Adipocyte (in vitro differentiated cells): ENCODE measurements around the gene KRT72.

Experiments used
- DNase-seq: peaks from one replicate; pipeline ENCODE4 v3.0.0-alpha.2; 2015; ENCODE audit warnings: low read depth
- H3K27me3 ChIP-seq: replicated peaks from 2 replicates; pipeline ENCODE4 v1.7.0; 2013; ENCODE audit warnings: mild to moderate bottlenecking, low read length, moderate library complexity; ENCODE audit not compliant: control insufficient read depth, insufficient read depth
- H3K36me3 ChIP-seq: 2 replicates; pipeline ENCODE4 v1.7.0; 2013; ENCODE audit warnings: low read length, mild to moderate bottlenecking, moderate library complexity; ENCODE audit not compliant: control insufficient read depth, insufficient read depth, severe bottlenecking
- H3K4me1 ChIP-seq: 2 replicates; pipeline ENCODE4 v1.7.0; 2013; ENCODE audit warnings: mild to moderate bottlenecking, low read length, moderate library complexity; ENCODE audit not compliant: control insufficient read depth, insufficient read depth
- H3K4me3 ChIP-seq: 2 replicates; pipeline ENCODE4 v1.7.0; 2013; ENCODE audit warnings: mild to moderate bottlenecking, low read length, moderate library complexity
- H3K9ac ChIP-seq: 2 replicates; pipeline ENCODE4 v1.7.0; 2013; ENCODE audit warnings: mild to moderate bottlenecking, low read length, moderate library complexity
- H3K9me3 ChIP-seq: 2 replicates; pipeline ENCODE4 v1.7.0; 2013; ENCODE audit warnings: mild to moderate bottlenecking, low read length, moderate library complexity; ENCODE audit not compliant: control insufficient read depth

The KRT72 gene

DNA sequence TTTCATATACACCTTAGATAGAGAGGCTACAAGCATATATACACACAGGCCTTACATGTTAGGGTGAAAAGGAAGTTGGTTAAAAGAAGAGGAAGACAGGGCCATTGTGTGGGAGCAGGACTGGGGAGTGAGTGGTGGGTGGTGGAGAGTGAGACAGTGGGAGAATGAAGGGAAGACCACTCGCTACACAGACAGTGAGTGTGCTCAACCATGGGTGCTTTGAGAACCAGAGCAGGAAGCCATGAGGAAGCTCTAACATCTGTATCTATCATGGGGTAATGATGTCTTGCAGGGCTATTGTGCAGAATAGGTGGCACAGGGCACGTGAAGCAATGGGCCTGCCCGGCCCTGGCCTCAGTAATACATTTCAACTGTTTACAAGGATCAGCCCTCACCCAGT lies 16.2 kb downstream of the KRT72 start:
- Histone ChIP-seq H3K27me3 (peaks cover 43% of the 10 kb centered on the region), H3K4me3 (no peak overlapping the region), H3K4me1 (no peaks in the 10 kb centered on the region), H3K9ac (no peak overlapping the region), H3K36me3 (no peaks in the 10 kb centered on the region), H3K9me3 (no peaks in the 10 kb centered on the region)
- no peak for DNase-seq

DNA sequence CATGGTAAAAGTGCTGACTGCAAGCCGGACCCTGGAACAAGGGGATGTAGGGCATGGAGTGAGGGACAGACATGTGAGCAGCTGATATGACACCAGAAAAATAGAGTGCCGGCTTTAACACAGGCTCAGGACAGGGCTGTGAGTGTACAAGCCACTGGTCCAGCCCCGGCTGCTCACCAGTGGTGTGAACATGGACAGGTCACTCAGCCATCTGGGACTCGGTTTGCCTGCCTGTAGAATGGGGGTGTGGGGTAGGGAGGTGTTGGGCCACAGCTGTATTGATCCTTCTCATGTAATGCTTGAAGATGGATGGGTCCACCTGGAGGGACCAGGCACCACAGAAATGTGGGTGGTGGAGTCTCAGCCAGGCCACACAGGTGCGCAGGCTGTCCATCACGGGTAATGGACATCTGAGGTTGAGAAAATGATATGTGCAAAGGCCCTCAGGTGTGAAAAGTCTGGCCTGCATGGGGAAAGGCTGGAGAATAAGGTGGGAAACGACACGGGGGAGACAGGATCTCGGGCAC lies 17.0 kb downstream of the KRT72 start:
- H3K27me3 ChIP-seq, result peaks cover 43% of the 10 kb centered on the region
- H3K9me3 ChIP-seq, result no peaks in the 10 kb centered on the region
- no peak overlapping the region for H3K4me3 ChIP-seq
- no peak overlapping the region for H3K9ac ChIP-seq
- DNase-seq, result no peak
- no peaks in the 10 kb centered on the region for H3K4me1 ChIP-seq
- H3K36me3 ChIP-seq, result no peaks in the 10 kb centered on the region

DNA sequence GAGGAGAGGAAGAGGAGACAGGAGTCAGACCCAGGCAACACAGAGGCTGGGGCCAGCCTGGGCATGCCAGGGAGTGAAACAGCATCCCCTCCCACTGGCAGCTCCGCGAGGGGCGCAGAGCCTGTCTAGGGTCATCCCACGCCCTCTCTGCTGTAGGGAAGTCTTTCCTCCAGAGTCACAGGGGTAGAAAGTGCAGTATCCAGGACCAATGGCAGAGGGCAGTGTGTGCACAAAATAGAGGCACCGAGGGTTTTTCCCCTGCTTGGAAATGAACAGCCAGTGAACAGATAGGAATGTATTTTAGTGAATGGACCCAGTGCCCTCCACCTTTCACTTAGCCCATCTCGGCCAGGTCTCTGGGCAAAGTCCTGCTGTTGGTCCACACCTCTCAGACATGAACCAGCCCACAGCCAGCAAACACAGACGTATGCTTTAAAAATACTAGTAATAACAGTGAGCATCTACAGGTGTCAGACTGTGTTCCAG lies 18.2 kb downstream of the KRT72 start:
- peak; percentile 80 for DNase-seq
- Histone ChIP-seq H3K9ac (no peak overlapping the region), H3K9me3 (no peaks in the 10 kb centered on the region), H3K4me3 (no peak overlapping the region), H3K4me1 (no peaks in the 10 kb centered on the region), H3K27me3 (peaks cover 38% of the 10 kb centered on the region), H3K36me3 (no peaks in the 10 kb centered on the region)

- Histone ChIP-seq H3K4me3 (no peak overlapping the region), H3K36me3 (no peaks in the 10 kb centered on the region), H3K9me3 (no peaks in the 10 kb centered on the region), H3K27me3 (peaks cover 36% of the 10 kb centered on the region), H3K9ac (no peak overlapping the region), H3K4me1 (no peaks in the 10 kb centered on the region)
- no peak for DNase-seq
Measured at GRCh38 chr12:52582486-52582885, 18.8 kb downstream of the KRT72 start.

DNA sequence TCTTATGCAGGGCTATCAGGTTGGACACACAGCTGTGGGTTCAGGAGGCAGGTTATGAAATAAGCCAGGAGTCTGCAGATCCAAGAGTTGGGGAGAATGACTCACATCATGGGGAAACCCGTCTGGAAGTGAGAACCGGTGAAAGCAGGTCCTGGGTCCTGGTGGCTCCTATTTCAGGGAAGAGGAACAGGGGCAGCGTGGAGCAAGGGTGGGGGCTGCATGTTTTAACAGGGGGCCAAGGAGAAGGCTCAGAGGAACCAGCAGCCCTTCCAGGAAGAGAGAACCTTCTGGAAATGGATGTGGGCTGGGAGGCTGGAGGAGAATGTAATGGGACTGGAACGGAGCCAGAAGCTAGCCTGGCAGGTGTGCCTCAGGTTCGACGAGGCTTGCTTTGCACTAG lies 19.8 kb downstream of the KRT72 start:
- Histone ChIP-seq H3K4me1 (no peaks in the 10 kb centered on the region), H3K4me3 (no peak overlapping the region), H3K36me3 (no peaks in the 10 kb centered on the region), H3K9me3 (no peaks in the 10 kb centered on the region), H3K9ac (no peak overlapping the region), H3K27me3 (peaks cover 30% of the 10 kb centered on the region)
- DNase-seq, result peak; percentile 15

DNA sequence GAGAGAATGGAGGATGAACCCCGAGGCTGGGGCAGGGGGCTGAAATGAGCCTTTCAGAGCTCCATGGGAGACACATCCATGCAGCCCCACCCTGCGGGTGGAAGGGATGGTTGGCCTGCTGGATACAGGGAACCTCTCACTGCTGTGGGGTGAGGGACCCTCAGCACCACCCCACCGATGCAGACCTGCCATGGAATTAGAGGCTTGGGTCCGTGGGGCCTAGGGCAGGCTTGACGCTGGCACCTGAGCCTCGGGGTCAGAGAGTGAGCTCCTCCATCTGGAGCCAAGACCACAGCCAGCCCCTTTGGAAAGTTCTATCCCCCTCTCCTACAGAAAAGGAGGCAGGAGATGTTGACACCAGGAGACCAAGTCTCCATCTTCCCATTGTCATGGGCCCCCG lies 20.2 kb downstream of the KRT72 start:
- no peak overlapping the region for H3K4me3 ChIP-seq
- no peak overlapping the region for H3K9ac ChIP-seq
- H3K36me3 ChIP-seq, result no peaks in the 10 kb centered on the region
- peaks cover 29% of the 10 kb centered on the region for H3K27me3 ChIP-seq
- no peaks in the 10 kb centered on the region for H3K4me1 ChIP-seq
- H3K9me3 ChIP-seq, result no peaks in the 10 kb centered on the region
- DNase-seq, result no peak

- no peak overlapping the region for H3K4me3 ChIP-seq
- peaks cover 34% of the 10 kb centered on the region for H3K27me3 ChIP-seq
- H3K9ac ChIP-seq, result no peak overlapping the region
- DNase-seq, result no peak
- H3K36me3 ChIP-seq, result no peaks in the 10 kb centered on the region
- no peaks in the 10 kb centered on the region for H3K4me1 ChIP-seq
- H3K9me3 ChIP-seq, result no peaks in the 10 kb centered on the region
Measured at GRCh38 chr12:52580496-52580895, 20.8 kb downstream of the KRT72 start.

DNA sequence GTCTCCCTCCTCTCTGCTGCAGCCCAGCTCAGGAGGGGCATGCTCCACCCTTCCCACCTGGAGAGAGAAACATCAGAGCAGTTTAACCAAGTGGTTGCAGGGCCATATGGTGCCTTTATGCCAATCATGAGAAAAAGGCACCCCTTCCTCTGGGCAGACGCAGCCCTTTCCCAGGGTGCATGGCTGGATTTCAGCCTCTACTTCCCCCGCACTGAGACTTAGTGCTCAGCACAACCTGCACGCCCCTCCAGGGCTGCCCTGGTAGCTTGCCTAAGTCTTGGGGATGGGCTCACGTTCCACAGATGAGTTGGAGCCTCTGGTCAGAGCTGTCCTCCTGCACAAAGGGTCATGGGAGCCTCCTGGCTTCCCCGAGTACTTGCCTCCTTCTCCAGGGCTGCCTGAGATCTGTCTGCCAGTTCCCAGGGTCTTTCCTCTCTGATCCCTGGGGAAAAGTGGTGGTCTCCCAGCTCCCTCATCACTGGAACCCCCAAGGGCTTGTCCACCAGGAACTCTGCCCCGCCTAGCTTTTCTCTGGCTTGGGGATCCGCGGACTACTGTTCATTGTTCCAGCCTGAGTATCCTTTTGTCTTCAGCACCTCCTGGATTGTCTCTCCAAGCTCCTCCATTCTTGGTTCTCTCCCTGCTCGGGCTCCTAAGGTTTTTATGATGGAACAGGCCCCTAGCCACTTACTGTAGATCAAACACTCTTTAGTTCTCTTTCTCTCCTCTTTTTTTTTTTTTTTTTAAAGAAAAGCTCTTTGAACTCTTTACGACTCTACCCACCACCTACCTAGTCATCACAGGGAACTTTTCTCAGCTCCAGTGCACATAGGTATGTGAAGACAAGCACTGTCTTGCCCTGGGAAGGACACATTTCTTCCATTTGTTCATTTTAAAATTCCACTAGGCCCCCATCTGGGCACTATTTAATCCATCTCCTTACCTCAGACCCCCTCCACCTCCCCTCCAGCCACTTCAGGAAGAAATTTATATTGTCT lies 21.5 kb downstream of the KRT72 start:
- no peaks in the 10 kb centered on the region for H3K9me3 ChIP-seq
- H3K4me3 ChIP-seq, result no peak overlapping the region
- H3K36me3 ChIP-seq, result no peaks in the 10 kb centered on the region
- no peak for DNase-seq
- H3K4me1 ChIP-seq, result no peaks in the 10 kb centered on the region
- peaks cover 39% of the 10 kb centered on the region for H3K27me3 ChIP-seq
- no peak overlapping the region for H3K9ac ChIP-seq

DNA sequence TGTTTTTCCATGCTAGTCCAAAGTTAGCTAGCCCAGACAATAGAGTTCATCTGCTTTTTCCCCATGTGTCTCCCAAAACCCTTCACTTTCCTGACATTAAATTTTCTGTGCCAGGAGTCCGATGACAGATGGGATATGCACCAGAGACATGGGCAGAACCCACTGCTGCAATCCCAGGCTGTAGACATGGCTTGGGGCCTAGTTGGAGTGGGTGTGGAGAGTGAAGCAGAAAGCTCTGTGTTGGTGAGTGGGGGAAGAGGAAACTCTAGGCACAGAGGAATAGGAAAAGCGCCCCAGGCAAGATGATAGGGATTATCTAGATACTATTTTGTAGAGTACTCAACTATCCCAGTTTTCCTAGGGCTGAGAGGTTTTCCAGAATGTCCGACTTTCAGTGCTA lies 22.8 kb downstream of the KRT72 start:
- no peak overlapping the region for H3K9ac ChIP-seq
- peaks cover 49% of the 10 kb centered on the region for H3K27me3 ChIP-seq
- no peak overlapping the region for H3K4me3 ChIP-seq
- no peaks in the 10 kb centered on the region for H3K9me3 ChIP-seq
- H3K36me3 ChIP-seq, result no peaks in the 10 kb centered on the region
- no peaks in the 10 kb centered on the region for H3K4me1 ChIP-seq
- no peak for DNase-seq

DNA sequence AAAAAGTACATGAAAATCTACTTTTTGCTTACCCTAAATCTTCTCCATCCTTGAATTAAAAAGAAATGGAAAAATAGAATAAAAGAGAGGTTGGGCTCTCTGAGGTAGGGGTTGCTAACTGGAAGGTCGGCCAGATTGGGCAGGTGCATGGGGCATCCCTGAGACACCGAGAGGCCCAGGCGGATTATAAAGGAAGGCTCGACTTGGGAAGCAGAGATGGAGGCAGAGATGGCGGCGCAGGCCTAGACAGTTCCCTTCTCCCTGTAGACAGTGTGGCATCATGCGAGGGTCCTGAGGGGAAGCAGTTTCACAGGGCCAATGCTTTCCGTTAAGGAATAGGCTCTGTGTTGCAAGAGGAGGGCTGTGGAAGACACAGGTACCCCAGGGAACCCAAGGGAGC lies 23.9 kb downstream of the KRT72 start:
- peaks cover 56% of the 10 kb centered on the region for H3K27me3 ChIP-seq
- no peak overlapping the region for H3K9ac ChIP-seq
- no peak overlapping the region for H3K4me3 ChIP-seq
- DNase-seq, result no peak
- H3K4me1 ChIP-seq, result no peaks in the 10 kb centered on the region
- no peaks in the 10 kb centered on the region for H3K36me3 ChIP-seq
- no peaks in the 10 kb centered on the region for H3K9me3 ChIP-seq

DNA sequence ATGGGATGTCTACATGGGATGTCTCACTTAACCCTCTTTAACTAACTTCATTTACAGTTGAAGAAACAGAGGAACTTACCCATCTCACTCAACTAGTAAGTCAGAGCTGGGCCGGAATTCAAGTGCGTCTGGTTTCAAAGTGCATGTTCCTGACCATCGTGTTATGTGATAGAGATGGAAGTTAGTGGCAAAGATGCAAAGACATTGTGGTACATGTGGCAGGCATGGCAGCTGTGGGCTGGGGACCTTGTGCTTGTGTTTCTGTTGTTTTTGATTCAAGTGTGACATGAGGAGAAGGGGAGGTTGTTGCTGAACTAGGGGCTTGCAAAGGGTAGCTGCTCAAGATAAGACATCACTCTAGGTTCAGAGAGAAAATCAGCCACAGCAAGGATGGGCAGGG lies 25.3 kb downstream of the KRT72 start:
- Histone ChIP-seq H3K9me3 (no peaks in the 10 kb centered on the region), H3K9ac (no peak overlapping the region), H3K27me3 (peaks cover 69% of the 10 kb centered on the region), H3K4me3 (no peak overlapping the region), H3K36me3 (no peaks in the 10 kb centered on the region), H3K4me1 (no peaks in the 10 kb centered on the region)
- no peak for DNase-seq
